Measurements from ENCODE around the gene SDK2. TPM values are rescaled to one million over a fixed set of nuclear protein-coding genes. Genes with fewer than 3 reads are reported as not detected.

The SDK2 gene
- polyA plus RNA-seq, 4 donors = 8.9 to 9.8 (median 8.9) TPM

- no peak for DNase-seq (ENCODE audit: low read depth in 4 of 4, low spot score in 3 of 4)
These were observed 9.0 kb downstream of the SDK2 start for GRCh38 chr17:73635101-73635817.

- DNase-seq (ENCODE audit: low read depth in 4 of 4, low spot score in 3 of 4) = no peak
These were observed 9.6 kb downstream of the SDK2 start for GRCh38 chr17:73634629-73635028.

- DNase-seq (ENCODE audit: low read depth in 4 of 4, low spot score in 3 of 4) = no peak
These were observed 10.5 kb downstream of the SDK2 start for GRCh38 chr17:73633736-73634135.

- no peak for DNase-seq (ENCODE audit: low read depth in 4 of 4, low spot score in 3 of 4)
These were observed 11.7 kb downstream of the SDK2 start for GRCh38 chr17:73632513-73632912.

- DNase-seq (ENCODE audit: low read depth in 4 of 4, low spot score in 3 of 4) = no peak
These were observed 13.2 kb downstream of the SDK2 start for GRCh38 chr17:73630965-73631595.

DNA sequence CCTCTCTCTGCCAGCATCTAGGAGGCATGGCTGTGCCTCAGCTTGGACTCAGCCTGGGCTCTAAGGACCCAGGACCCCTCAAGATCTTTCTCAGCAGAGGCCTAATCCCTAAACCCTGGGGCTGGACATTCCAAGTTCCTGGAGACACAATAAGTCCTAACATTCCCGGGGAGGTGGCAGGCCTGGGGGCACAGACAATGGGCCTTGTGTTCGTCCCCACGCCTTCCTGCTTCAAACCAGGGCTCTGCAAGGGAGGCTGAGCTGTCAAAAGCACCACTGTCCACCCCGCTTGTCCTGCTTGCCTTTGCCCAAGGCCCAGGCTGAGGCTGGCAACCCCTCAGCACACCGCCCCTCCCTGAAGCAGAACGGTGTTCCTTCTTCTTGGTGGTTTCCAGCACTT, 13.7 kb downstream of the SDK2 start:
- no peak for DNase-seq (ENCODE audit: low read depth in 4 of 4, low spot score in 3 of 4)

DNA sequence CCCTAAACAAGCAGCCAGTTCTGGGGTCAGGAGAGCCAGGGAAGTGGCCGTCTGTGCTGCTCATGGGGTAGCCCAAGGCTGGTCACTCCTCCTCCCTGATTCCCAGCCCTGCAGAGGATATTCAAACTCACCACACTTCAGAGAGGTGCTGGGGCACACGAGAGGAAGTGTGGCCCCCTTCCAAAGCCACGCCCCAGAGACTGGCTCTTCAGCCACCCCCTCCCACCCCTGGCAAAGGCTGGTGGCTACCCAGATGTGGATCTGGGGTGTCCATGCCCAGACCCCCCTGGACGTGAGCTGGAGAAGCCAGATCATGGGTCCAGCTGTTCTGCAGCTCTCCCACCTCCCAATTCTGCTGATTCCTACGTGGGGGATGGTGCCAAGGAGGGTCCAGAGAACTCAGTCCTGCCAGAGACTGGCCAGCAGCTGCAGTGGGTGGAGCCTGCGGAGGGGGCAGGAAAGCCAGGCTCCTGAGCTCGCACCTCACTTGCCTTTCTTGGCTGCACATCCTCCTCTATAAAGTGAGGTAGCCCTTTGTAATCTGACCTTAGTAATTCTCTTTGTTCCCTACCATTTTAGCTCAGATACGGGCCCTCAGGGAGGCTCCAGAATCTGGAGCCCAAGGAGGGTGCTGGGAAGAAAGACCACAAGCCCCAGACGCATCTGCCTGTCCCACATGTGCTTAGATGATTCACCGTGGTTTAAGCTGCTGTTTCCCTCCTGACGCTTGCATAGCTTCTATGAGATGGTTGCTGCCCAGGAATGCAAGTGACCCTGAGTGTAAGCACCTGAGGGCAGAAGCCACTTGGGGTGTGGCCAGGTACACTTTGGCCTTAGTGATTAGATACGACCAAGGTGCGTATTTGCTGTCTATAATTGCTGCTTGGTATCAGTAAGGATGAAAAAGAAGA, 15.3 kb downstream of the SDK2 start:
- no peak for DNase-seq (ENCODE audit: low read depth in 4 of 4, low spot score in 3 of 4)

DNA sequence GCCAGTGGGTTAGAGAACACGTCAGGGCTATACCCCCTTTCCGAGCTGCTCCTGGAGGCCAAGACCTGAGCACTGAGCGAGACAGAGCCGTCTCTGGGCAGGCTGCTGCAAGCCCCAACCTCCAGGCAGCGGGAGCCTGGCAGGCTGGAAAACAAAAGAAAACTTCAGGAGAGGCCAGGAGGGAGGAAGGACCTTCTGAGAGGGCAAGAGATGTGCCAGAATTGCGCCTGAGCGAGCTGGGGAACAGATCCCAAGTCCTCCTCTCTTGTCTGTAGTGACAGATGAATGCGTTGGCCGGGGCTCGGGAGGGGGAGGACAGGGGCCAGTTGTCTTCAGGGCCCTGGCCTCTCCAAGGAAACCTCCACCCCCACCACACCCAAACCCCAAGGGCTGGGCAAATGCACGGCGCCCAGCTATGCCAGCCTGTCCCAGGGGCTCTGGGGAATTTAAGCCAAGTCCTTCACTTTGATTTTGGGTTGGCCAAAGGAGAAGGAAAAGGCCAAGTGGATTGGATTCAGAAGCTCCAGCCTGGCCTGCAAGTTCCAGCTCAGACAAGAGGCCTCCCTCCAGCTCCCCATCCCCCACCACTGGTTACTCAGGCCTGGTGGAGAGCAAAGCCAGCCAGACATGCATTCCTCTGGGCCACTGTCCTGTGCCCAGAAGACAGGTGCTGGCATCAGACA, 18.1 kb downstream of the SDK2 start:
- DNase-seq (ENCODE audit: low read depth in 4 of 4, low spot score in 3 of 4) = no peak

- DNase-seq (ENCODE audit: low read depth in 4 of 4, low spot score in 3 of 4) = no peak
These were observed 19.2 kb downstream of the SDK2 start for GRCh38 chr17:73625006-73625405.

DNA sequence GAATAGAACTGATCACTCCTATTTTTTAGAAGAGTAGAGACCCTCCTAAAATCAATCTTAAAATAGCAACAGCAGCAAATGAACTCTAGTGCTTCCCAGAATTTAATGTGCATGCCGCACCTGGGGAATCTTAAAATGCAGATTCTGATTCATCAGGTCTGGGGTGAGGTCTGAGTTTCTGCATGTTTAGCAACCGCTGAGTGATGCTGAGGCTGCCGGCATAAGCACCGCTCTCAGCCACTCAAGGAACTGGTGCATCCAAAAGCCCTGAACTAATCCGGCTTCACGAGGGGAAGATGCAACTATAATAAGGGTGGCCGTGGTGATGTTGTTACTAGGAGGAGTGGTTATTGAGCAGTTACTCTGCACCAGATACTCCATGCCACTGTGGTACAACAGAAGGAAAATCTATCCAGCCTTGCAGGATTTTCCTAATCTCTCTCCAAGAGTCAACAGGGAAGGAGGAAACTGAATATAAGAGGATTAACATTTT, 19.7 kb downstream of the SDK2 start:
- no peak for DNase-seq (ENCODE audit: low read depth in 4 of 4, low spot score in 3 of 4)

DNA sequence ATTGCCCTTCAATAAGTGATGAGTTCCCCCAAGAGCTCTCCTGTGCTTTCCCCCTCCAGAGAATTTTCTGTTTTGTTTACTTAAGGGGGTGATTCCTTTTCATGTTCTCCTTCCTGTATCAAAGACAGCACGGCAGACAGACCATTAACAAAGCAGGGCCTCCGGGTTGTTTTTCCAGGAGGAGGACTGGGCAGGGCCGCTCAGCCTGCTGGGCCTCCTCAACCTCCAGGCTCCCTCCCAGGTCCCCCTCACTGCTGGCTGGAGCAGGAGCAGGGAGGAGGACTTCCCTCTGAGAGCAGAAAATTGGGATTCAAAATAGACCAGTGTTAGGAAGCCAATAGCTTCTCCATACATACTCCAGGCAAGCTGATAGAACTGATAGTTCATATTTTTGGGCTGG, 20.4 kb downstream of the SDK2 start:
- no peak for DNase-seq (ENCODE audit: low read depth in 4 of 4, low spot score in 3 of 4)

DNA sequence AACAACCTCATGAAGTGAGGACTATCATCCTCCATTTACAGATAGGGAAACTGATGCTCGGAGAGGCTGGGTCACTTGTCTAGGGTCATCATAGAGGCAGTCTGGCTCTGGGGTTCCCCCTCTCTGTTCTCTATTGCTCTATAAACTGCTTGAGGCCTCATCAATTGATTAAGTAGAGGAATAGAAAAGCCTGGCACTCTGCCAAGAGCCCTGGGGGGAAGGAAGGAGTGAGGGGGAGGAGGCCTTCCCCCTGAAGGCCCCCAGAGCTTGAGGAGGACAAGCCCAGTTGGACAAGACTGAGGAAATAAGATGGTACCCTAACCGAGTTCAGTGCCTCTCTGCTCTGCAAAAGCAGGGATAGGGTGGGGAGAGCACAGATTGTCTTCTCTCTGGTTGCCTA, 21.0 kb downstream of the SDK2 start:
- no peak for DNase-seq (ENCODE audit: low read depth in 4 of 4, low spot score in 3 of 4)

DNA sequence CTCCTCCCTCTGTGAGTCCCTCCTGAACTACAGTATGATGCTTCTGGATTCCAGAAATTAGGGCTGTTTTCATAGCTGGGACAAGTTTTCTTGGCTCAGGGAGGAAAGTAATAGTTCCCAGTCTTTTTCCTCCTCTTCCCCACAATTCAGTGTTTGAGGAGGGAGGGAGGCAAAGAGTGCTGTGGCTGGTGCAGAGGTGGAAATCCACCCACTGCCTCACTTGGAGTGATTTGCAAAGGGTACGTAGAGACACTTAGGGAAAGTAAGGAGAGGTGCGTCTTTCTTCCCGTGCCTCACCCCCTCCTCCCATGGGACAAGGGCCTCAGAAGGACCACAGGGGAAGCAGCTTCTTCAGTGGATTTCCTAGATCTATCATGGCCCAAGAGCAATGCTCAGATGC, 21.9 kb downstream of the SDK2 start:
- no peak for DNase-seq (ENCODE audit: low read depth in 4 of 4, low spot score in 3 of 4)

- no peak for DNase-seq (ENCODE audit: low read depth in 4 of 4, low spot score in 3 of 4)
These were observed 22.6 kb downstream of the SDK2 start for GRCh38 chr17:73621685-73622084.

DNA sequence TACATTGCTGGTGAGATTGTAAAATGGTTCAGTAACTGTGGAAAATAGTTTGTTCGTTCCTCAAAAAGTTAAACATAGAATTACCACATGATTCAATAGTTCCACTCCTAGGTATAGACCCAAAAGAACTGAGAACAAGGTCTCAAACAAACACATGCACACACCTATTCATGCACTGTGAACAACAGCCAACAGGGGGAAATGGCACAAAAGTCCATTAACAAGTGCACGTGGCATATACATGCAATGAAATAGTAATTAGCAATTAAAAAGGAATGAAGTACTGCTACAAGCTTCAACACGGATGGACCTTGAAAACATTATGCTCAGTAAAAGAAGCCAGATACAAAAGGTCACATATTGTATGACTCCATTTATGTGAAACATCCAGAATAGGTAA, 23.8 kb downstream of the SDK2 start:
- no peak for DNase-seq (ENCODE audit: low read depth in 4 of 4, low spot score in 3 of 4)

- DNase-seq (ENCODE audit: low read depth in 4 of 4, low spot score in 3 of 4) = no peak
These were observed 26.7 kb downstream of the SDK2 start for GRCh38 chr17:73617501-73617900.

DNA sequence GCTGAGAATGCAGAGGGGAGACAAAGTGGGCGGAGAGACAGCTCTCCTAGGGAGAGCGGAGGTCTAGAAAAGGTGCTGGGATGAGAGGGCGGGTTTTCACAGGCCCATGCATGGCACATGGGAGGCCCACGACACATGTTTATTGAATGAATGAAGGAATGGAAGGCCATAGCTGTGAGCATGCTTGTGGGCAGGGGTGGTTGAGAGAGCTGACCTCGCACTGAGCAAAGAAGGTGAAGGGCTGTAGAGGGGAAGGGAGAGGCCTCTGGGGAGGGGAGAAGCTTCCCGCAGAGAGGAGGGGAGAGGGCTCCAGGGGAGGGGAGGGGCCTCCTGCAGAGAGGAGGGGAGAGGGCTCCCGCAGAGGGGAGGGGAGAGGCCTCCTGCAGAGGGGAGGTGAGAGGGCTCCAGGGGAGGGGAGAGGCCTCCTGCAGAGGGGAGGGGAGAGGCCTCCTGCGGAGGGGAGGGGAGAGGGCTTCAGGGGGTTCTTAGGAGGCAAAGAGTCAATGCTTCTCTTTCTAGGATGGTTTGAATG, 27.3 kb downstream of the SDK2 start:
- no peak for DNase-seq (ENCODE audit: low read depth in 4 of 4, low spot score in 3 of 4)

DNA sequence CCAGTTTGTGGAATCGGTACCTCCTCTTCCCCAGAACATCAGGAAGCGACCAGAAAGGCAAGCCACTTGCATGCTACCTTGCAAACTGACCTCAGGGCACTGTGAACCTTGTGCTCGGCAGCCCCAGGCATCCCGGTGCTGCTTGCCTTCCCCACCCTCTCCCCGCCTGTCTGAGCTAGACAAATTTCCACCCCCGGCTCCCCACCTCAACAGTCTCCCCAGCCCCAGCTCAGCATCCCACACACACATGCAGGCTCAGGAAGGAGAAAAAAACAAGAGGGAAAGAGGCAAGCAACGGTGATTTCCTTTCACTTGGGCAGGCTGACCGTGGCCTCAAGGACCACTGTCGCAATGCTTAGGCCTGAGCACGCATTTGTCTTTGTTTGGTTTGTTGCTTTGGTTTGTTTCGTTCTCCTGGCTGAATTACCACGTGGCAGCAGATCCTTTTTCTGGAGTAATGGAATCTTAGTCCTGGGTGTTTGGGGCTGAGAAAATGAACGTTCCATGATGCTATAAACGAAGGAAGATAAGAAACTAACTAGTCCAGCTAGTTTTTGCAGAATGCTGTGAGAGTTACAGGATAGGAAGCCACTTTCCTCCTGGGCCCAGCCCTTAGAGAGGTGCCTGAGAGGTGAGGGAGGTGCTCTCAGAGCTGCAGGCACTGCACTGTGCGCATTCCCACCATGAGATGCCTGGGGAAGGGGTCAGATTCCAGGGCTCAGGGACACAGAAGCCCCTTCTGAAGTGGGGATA, 27.9 kb downstream of the SDK2 start:
- no peak for DNase-seq (ENCODE audit: low read depth in 4 of 4, low spot score in 3 of 4)

- DNase-seq (ENCODE audit: low read depth in 4 of 4, low spot score in 3 of 4) = no peak
These were observed 30.0 kb downstream of the SDK2 start for GRCh38 chr17:73614256-73614655.
